Stimulated activated CD4-positive, alpha-beta T cell treated with anti-CD3 and anti-CD28 coated beads, Interleukin-12 subunit alpha, Interleukin-12 subunit beta, amount 100 ng/mL, for 24 hours (primary cell): Measurements from ENCODE around the gene WDR83.
"Not testable (repeated sequence)": the region's sequence is repeated elsewhere in the genome, so short reads cannot be mapped to it uniquely, and the experiment has no call there.

Experiments used
- DNase-seq, 2 experiments: peaks; one replicate each; pipeline ENCODE4 v3.0.0-alpha.2; 2020; ENCODE audit warnings: low read depth in 2 of 2

The WDR83 gene

GRCh38 chr19:12687496-12688196 lies 21.0 kb downstream of the WDR83 start, which contains the start of gene GNG14:
Gene GNG14, plus strand, starts transcription at chr19:12687998. Its CDS starts 51 bp downstream, at chr19:12688049.
- no peak for DNase-seq

- no peak for DNase-seq
Measured at GRCh38 chr19:12689012-12689411, 22.4 kb downstream of the WDR83 start.

- no peak for DNase-seq
Measured at GRCh38 chr19:12689581-12690216, 23.1 kb downstream of the WDR83 start.

- DNase-seq, result no peak
Measured at GRCh38 chr19:12692960-12693359, 26.4 kb downstream of the WDR83 start.

- no peak for DNase-seq
Measured at GRCh38 chr19:12694641-12695040, 28.0 kb downstream of the WDR83 start.

- DNase-seq, result no peak
Measured at GRCh38 chr19:12695096-12695495, 28.5 kb downstream of the WDR83 start.

GRCh38 chr19:12695514-12695913 lies 28.9 kb downstream of the WDR83 start:
- DNase-seq, result no peak

- no peak for DNase-seq
Measured at GRCh38 chr19:12695997-12696365, 29.4 kb downstream of the WDR83 start.

GRCh38 chr19:12696366-12697335 lies 30.0 kb downstream of the WDR83 start, which contains the start of gene FBXW9:
Gene FBXW9, minus strand, starts transcription at chr19:12696631. Its CDS starts 50 bp downstream, at chr19:12696581.
- peak; percentile 95 to 98 for DNase-seq

GRCh38 chr19:12697425-12697824 lies 30.8 kb downstream of the WDR83 start:
- DNase-seq, result not testable (repeated sequence)

- no peak for DNase-seq
Measured at GRCh38 chr19:12698138-12698537, 31.5 kb downstream of the WDR83 start.

GRCh38 chr19:12701596-12702282 lies 35.1 kb downstream of the WDR83 start:
- DNase-seq, result no peak

GRCh38 chr19:12703046-12703445 lies 36.4 kb downstream of the WDR83 start:
- DNase-seq, result no peak

GRCh38 chr19:12705169-12705568 lies 38.6 kb downstream of the WDR83 start:
- no peak for DNase-seq

GRCh38 chr19:12705654-12706331 lies 39.2 kb downstream of the WDR83 start:
- no peak for DNase-seq

GRCh38 chr19:12706332-12706718 lies 39.7 kb downstream of the WDR83 start:
- no peak for DNase-seq

- DNase-seq, result no peak
Measured at GRCh38 chr19:12708641-12709040, 42.0 kb downstream of the WDR83 start.

GRCh38 chr19:12711187-12711586 lies 44.6 kb downstream of the WDR83 start:
- DNase-seq, result no peak

- DNase-seq, result not testable (repeated sequence)
Measured at GRCh38 chr19:12712077-12712476, 45.5 kb downstream of the WDR83 start.

- DNase-seq, result not testable (repeated sequence)
Measured at GRCh38 chr19:12713304-12713703, 46.7 kb downstream of the WDR83 start.

- no peak for DNase-seq
Measured at GRCh38 chr19:12715102-12715501, 48.5 kb downstream of the WDR83 start.
